Measurements from ENCODE around the gene PPIF.

Gene PPIF

DNA sequence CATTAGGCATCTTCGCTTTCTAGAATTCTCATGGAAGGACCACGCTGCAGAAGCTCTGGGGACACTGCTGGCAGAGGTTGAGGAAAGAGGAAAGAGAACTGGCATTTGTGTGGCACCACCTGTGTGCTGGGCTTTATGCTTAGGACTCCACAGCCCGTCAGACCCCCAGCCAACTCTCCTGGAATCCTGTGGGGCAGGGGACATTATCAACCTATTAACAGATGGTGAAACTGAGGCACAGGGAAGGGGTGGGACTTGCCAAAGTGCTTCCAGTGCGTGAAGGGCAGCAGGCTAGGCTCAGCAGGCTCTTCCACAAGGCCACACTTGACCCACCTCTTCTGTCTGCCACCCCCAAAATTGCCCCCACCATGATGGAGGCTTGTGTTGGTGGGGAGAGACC is 51.4 kb downstream of the PPIF start:
- peak overlapping the region; percentile 97 for H3K27ac ChIP-seq (ENCODE audit: low read length)
- H3K36me3 ChIP-seq (ENCODE audit: control insufficient read depth in 2 of 2, insufficient read depth in 2 of 2, low read length in 2 of 2): peaks cover 7 to 8% of the 10 kb centered on the region in 2 donors
- H3K27me3 ChIP-seq (ENCODE audit: control insufficient read depth in 1 of 2, insufficient read depth in 2 of 2, low read length in 2 of 2): no peaks in the 10 kb centered on the region
- H3K9ac ChIP-seq (ENCODE audit: low read length in 2 of 2): peak overlapping the region; percentile 64 to 68
- H3K4me3 ChIP-seq (ENCODE audit: low read length in 2 of 2): peak overlapping the region in 1 of 2 donors; percentile 55
- H3K9me3 ChIP-seq (ENCODE audit: control insufficient read depth in 2 of 2, low read length in 2 of 2): no peaks in the 10 kb centered on the region
- peaks cover 7% of the 10 kb centered on the region for H3K4me1 ChIP-seq (ENCODE audit: control insufficient read depth, insufficient read depth, low read length)

DNA sequence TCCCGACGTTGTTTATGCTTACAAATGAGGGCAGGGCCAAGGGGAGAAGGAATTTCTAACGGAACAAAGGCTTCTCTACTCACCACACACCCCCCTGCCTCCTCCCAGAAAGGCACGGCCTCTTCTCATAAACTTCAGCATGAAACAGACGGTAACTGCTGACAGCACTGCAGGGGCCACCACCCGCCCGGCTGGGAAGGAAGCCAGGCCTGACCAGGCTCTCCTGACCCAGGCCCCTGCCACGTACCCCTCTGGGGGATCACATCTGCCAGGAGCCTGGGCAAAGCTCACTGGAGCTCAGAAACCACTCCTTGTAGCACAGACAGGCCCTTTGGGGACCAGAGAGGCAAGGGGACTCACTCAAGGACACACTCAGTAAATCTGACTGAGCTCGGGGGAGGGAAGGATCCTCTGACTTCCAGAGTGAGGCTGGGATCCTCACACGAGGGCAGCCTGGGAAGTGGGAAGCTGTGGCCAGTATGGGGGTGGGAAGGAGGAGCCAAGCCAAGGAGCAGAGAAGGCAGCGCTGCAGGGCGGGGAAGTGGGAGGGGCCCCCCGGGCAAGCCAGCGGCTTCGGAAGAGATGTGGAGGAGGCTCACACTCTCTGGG is 52.1 kb downstream of the PPIF start:
- Histone ChIP-seq H3K27ac (ENCODE audit: low read length) (peak overlapping the region; percentile 97), H3K36me3 (ENCODE audit: control insufficient read depth in 2 of 2, insufficient read depth in 2 of 2, low read length in 2 of 2) (peaks cover 0 to 2% of the 10 kb centered on the region in 2 donors), H3K4me3 (ENCODE audit: low read length in 2 of 2) (peak overlapping the region in 1 of 2 donors; percentile 55)

DNA sequence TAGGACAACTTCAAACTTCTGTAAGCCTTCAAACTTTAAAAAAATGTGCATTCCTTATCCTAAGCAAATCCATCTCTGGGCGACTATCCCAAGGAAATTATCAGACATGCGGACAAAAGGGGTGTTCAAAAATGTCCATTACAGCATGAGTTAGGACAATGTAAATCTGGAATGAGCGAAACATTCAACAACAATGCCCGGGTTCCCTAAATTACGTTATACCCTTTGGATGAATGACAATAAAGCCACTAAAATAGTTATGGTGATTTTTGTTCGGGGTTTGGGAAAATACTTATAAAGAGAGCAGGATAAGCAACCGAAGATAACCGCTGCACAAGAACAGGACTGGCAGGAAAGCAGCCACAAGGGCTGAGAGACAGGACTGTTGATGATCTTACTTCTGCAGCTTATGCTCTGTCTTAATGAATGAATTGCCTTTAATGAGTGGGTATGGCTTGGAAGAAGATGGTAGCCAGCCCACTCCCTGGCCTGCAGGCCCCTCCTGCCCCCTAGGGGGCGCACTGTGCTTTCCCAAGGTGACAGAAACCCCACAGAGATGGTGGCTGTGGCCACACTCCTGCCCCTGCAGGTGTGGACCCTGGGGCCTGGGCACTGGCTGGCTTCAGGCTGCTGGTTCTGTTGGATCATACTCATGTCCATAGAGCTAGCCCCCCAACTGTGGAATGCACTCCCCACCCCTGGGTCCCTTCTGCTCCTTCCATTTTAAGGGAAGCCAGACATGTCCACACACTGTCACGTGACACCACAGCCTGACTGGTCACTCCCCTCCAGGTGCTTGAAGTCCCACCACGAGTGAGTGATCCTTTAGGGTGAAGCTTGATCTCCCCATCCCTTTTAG is 53.1 kb downstream of the PPIF start:
- peak overlapping the region in 1 of 2 donors; percentile 52 for H3K4me3 ChIP-seq (ENCODE audit: low read length in 2 of 2)
- H3K27me3 ChIP-seq (ENCODE audit: control insufficient read depth in 1 of 2, insufficient read depth in 2 of 2, low read length in 2 of 2): no peaks in the 10 kb centered on the region
- peak overlapping the region in 1 of 2 donors; percentile 2 for H3K9ac ChIP-seq (ENCODE audit: low read length in 2 of 2)
- peaks cover 0 to 2% of the 10 kb centered on the region in 2 donors for H3K36me3 ChIP-seq (ENCODE audit: control insufficient read depth in 2 of 2, insufficient read depth in 2 of 2, low read length in 2 of 2)
- no peaks in the 10 kb centered on the region for H3K9me3 ChIP-seq (ENCODE audit: control insufficient read depth in 2 of 2, low read length in 2 of 2)
- peak overlapping the region; percentile 97 for H3K27ac ChIP-seq (ENCODE audit: low read length)
- H3K4me1 ChIP-seq (ENCODE audit: control insufficient read depth, insufficient read depth, low read length): no peaks in the 10 kb centered on the region

More for the DNA sequence above, 52.1 kb downstream of the PPIF start:
- Histone ChIP-seq H3K9me3 (ENCODE audit: control insufficient read depth in 2 of 2, low read length in 2 of 2) (no peaks in the 10 kb centered on the region), H3K9ac (ENCODE audit: low read length in 2 of 2) (peak overlapping the region; percentile 64 to 68), H3K27me3 (ENCODE audit: control insufficient read depth in 1 of 2, insufficient read depth in 2 of 2, low read length in 2 of 2) (no peaks in the 10 kb centered on the region), H3K4me1 (ENCODE audit: control insufficient read depth, insufficient read depth, low read length) (no peaks in the 10 kb centered on the region)

DNA sequence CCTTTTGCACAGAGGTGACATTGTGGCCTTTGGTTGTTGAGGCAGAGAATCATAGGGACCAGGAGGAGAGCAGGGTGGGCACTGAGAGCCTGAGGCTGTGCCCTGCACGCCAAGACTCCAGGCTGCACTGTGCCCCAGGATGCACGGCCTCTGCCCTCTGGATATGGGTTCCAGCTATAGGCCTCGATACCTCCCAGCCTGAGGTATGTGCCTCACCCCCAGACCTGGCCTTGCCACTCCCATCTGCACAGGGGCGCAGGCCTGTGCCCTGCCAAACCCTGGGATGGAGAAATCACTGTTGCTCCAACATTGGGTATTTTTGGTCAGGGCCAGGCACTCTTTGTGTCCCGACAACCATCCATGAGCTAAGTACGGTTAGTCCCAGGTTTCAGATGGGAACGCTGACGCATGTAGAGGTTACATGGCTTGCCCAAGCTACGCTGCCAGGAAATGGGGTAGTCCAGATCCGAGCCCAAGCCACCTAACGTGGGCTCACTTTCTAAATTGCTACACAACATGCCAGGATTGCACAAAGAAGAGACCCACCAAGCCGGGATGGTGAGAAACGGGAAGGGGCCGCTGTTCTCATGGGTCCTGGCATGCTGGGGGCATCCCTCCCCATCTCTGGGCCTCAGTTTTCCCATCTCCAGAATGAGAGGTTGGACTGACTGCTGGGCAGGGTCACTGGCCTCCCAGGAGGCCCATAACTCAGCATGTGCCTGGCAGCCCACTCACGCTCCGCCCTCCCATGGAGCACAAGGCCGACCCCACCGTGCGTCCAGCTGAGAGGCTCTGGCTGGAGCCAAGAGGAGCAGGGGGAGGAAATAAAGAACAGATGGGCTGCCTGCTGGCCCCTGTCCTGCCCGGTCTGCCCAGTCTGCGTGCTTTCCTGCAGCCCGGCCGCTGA is 54.0 kb downstream of the PPIF start:
- H3K27me3 ChIP-seq (ENCODE audit: control insufficient read depth in 1 of 2, insufficient read depth in 2 of 2, low read length in 2 of 2): no peaks in the 10 kb centered on the region
- no peaks in the 10 kb centered on the region for H3K4me1 ChIP-seq (ENCODE audit: control insufficient read depth, insufficient read depth, low read length)
- no peaks in the 10 kb centered on the region for H3K9me3 ChIP-seq (ENCODE audit: control insufficient read depth in 2 of 2, low read length in 2 of 2)
- peaks cover 0 to 2% of the 10 kb centered on the region in 2 donors for H3K36me3 ChIP-seq (ENCODE audit: control insufficient read depth in 2 of 2, insufficient read depth in 2 of 2, low read length in 2 of 2)
- peak overlapping the region; percentile 97 for H3K27ac ChIP-seq (ENCODE audit: low read length)
- H3K4me3 ChIP-seq (ENCODE audit: low read length in 2 of 2): no peak overlapping the region
- peak overlapping the region; percentile 21 to 40 for H3K9ac ChIP-seq (ENCODE audit: low read length in 2 of 2)

DNA sequence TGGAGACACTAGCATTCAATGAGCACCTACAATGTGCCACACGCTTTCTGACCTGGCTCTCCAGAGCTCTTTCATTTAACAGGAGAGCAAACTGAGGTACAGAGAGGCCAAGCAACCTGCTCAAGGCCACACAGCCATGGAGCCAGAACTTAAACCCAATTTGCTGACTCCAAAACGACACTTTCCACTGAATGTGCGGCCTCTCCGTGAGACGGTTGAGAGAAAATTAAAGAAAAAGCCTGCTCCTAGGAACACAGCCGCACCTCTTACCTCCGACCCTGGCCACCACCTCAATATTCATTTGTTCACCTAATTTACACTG is 55.3 kb downstream of the PPIF start:
- no peak overlapping the region for H3K27ac ChIP-seq (ENCODE audit: low read length)
- H3K9me3 ChIP-seq (ENCODE audit: control insufficient read depth in 2 of 2, low read length in 2 of 2): no peaks in the 10 kb centered on the region
- peaks cover 0 to 2% of the 10 kb centered on the region in 2 donors for H3K36me3 ChIP-seq (ENCODE audit: control insufficient read depth in 2 of 2, insufficient read depth in 2 of 2, low read length in 2 of 2)
- H3K4me3 ChIP-seq (ENCODE audit: low read length in 2 of 2): no peak overlapping the region
- no peak overlapping the region for H3K9ac ChIP-seq (ENCODE audit: low read length in 2 of 2)
- no peaks in the 10 kb centered on the region for H3K27me3 ChIP-seq (ENCODE audit: control insufficient read depth in 1 of 2, insufficient read depth in 2 of 2, low read length in 2 of 2)
- H3K4me1 ChIP-seq (ENCODE audit: control insufficient read depth, insufficient read depth, low read length): no peaks in the 10 kb centered on the region

DNA sequence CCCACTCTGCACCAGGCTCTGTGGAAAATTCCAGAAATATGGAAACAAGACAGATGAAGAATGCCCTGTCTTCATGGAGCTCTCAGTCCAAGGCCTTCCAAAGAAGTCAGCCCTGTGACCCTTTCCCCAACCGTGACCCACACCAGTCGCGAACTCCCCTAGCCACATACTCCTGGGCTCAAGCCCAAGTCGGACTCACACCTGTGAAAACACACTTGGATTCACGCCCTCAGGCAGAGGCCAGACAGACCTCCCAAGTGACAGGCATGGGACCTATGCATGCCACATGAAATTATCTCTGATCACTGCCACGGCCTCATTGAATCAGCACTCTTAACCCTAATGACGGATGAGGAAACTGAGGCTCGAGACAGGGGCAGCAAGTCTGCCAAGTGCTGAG is 55.7 kb downstream of the PPIF start:
- H3K27me3 ChIP-seq (ENCODE audit: control insufficient read depth in 1 of 2, insufficient read depth in 2 of 2, low read length in 2 of 2): no peaks in the 10 kb centered on the region
- H3K9me3 ChIP-seq (ENCODE audit: control insufficient read depth in 2 of 2, low read length in 2 of 2): no peaks in the 10 kb centered on the region
- peak overlapping the region in 1 of 2 donors; percentile 40 for H3K4me3 ChIP-seq (ENCODE audit: low read length in 2 of 2)
- no peak overlapping the region for H3K9ac ChIP-seq (ENCODE audit: low read length in 2 of 2)
- no peaks in the 10 kb centered on the region for H3K4me1 ChIP-seq (ENCODE audit: control insufficient read depth, insufficient read depth, low read length)
- H3K36me3 ChIP-seq (ENCODE audit: control insufficient read depth in 2 of 2, insufficient read depth in 2 of 2, low read length in 2 of 2): peaks cover 0 to 2% of the 10 kb centered on the region in 2 donors
- no peak overlapping the region for H3K27ac ChIP-seq (ENCODE audit: low read length)

DNA sequence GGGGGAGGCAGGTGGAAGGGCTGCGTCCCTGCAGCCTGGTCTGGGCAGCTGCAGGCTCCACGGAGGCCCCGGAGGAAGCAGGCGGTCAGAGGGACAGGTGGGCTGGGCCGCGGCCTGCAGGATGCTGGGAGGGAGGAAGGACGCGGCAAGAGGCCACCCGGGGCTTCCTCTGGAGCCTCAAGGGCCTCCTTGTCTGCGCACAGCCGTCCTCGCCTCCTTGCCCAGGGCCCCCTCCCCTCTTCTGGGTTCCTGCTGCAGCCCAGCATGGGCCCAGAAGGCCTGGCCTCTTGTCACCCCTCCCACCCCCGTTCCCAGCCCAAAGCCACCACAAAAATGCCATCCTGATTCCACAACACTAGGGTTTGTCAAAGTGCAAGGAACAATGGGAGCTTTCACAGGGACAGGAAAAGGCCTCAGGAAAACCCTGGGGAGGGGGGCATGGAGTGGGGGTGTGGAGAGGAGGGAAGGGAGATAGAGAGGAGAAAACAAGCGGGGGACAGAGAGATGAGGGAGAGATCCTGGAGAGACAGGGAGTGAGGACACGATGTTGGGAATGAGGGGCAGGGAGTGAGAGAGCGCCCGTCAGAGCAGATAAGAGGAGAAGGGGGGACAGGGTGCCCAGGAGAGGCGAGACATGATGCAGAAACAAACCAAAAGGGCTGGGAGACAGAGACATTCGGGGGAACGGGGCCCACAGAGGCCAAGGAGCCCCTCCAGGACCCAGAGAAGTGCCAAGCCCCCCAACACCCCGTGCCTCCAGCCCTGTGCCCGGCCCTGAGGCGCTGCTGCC is 56.4 kb downstream of the PPIF start:
- Histone ChIP-seq H3K27ac (ENCODE audit: low read length) (no peak overlapping the region), H3K9ac (ENCODE audit: low read length in 2 of 2) (peak overlapping the region in 1 of 2 donors; percentile 24), H3K4me3 (ENCODE audit: low read length in 2 of 2) (peak overlapping the region in 1 of 2 donors; percentile 40)

DNA sequence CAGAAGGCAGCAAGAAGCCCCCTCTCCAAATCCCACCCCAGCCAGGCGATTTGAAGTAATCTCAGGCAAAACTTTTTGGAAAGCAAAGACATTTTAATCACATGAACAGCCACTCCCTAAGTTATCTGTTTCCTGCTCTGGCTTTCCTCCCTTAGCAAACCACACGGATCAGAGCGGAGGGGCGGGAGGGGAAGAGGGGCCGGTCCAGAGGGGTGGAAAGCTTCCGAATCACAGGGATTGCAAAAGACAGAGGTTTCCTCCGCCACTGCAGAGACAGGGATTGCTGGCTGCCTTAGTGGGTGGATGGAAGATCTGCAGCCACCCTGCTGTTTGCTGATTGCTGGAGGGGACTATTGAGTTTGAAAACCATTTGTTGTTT is 57.0 kb downstream of the PPIF start:
- H3K27ac ChIP-seq (ENCODE audit: low read length): no peak overlapping the region
- H3K27me3 ChIP-seq (ENCODE audit: control insufficient read depth in 1 of 2, insufficient read depth in 2 of 2, low read length in 2 of 2): no peaks in the 10 kb centered on the region
- H3K36me3 ChIP-seq (ENCODE audit: control insufficient read depth in 2 of 2, insufficient read depth in 2 of 2, low read length in 2 of 2): peaks cover 0 to 2% of the 10 kb centered on the region in 2 donors
- no peaks in the 10 kb centered on the region for H3K9me3 ChIP-seq (ENCODE audit: control insufficient read depth in 2 of 2, low read length in 2 of 2)
- peak overlapping the region in 1 of 2 donors; percentile 24 for H3K9ac ChIP-seq (ENCODE audit: low read length in 2 of 2)
- peak overlapping the region in 1 of 2 donors; percentile 40 for H3K4me3 ChIP-seq (ENCODE audit: low read length in 2 of 2)
- H3K4me1 ChIP-seq (ENCODE audit: control insufficient read depth, insufficient read depth, low read length): no peaks in the 10 kb centered on the region

More for the DNA sequence above, 56.4 kb downstream of the PPIF start:
- Histone ChIP-seq H3K36me3 (ENCODE audit: control insufficient read depth in 2 of 2, insufficient read depth in 2 of 2, low read length in 2 of 2) (peaks cover 0 to 2% of the 10 kb centered on the region in 2 donors), H3K4me1 (ENCODE audit: control insufficient read depth, insufficient read depth, low read length) (no peaks in the 10 kb centered on the region), H3K27me3 (ENCODE audit: control insufficient read depth in 1 of 2, insufficient read depth in 2 of 2, low read length in 2 of 2) (no peaks in the 10 kb centered on the region), H3K9me3 (ENCODE audit: control insufficient read depth in 2 of 2, low read length in 2 of 2) (no peaks in the 10 kb centered on the region)

DNA sequence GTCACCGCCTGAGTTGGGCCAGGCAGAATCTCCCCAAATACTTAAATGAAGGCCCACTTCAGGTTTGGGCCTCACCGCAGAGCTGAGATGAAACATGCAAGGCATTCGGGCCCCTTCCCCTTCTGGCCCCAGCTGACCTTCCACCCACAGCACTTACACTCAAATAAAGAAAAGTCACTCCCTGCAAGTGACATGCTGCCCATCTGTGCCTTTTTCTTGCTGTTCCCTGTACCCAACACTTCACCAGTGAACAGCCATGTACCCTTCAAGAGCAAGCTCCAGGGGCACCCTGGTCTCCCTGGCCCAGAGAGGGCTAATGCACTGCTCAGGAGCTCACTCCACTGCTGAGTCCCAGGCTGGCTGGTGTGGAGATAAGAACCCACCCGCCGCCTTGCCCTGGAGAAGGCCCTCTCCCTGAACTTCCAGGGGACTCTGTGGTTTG is 57.4 kb downstream of the PPIF start:
- Histone ChIP-seq H3K36me3 (ENCODE audit: control insufficient read depth in 2 of 2, insufficient read depth in 2 of 2, low read length in 2 of 2) (peaks cover 0 to 2% of the 10 kb centered on the region in 2 donors), H3K9ac (ENCODE audit: low read length in 2 of 2) (no peak overlapping the region), H3K27me3 (ENCODE audit: control insufficient read depth in 1 of 2, insufficient read depth in 2 of 2, low read length in 2 of 2) (no peaks in the 10 kb centered on the region), H3K9me3 (ENCODE audit: control insufficient read depth in 2 of 2, low read length in 2 of 2) (no peaks in the 10 kb centered on the region), H3K4me1 (ENCODE audit: control insufficient read depth, insufficient read depth, low read length) (no peaks in the 10 kb centered on the region), H3K27ac (ENCODE audit: low read length) (no peak overlapping the region), H3K4me3 (ENCODE audit: low read length in 2 of 2) (peak overlapping the region in 1 of 2 donors; percentile 40)
